Measurements from ENCODE around the gene SREBF1. TPM values are rescaled to one million over a fixed set of nuclear protein-coding genes. Genes with fewer than 3 reads are reported as not detected.

The SREBF1 gene
- total and polyA plus RNA-seq, 2 of the 4 experiments (the other 2 are of a cell fraction) = 3.4 to 20.4 TPM

- Histone ChIP-seq H2AK5ac (ENCODE audit: low read depth, low read length) (no peak overlapping the region), H3K4me2 (ENCODE audit: low read depth, low read length) (no peak overlapping the region), H3K23ac (ENCODE audit: low read depth, low read length) (no peak overlapping the region), H2BK120ac (ENCODE audit: low read depth, low read length) (no peak overlapping the region), H2AK9ac (replicated peaks; ENCODE audit: low read depth, low read length, poor library complexity) (no peak overlapping the region), H2BK15ac (ENCODE audit: low read depth, low read length) (no peak overlapping the region), H2AFZ (replicated peaks; ENCODE audit: low read length, poor library complexity) (no peak overlapping the region), H3K4me1 (ENCODE audit: control insufficient read depth, insufficient read depth, low read length) (peaks cover 31% of the 10 kb centered on the region), H4K5ac (ENCODE audit: low read depth, low read length) (no peak overlapping the region), H3K27ac (ENCODE audit: insufficient read depth, low read length) (no peak overlapping the region), H3K36me3 (ENCODE audit: control insufficient read depth, insufficient read depth, low read length) (no peaks in the 10 kb centered on the region; the same call in 1 of the 2 replicates), H3K79me1 (ENCODE audit: low read depth in 1 of 2, low read length in 2 of 2) (peaks cover 20 to 93% of the 10 kb centered on the region in 2 experiments), H3K18ac (ENCODE audit: low read depth, low read length) (no peak overlapping the region), H4K8ac (ENCODE audit: low read depth in 2 of 2, low read length in 2 of 2) (no peak overlapping the region), H3K27me3 (ENCODE audit: control insufficient read depth, insufficient read depth, low read length) (no peaks in the 10 kb centered on the region), H3K14ac (replicated peaks; ENCODE audit: low read depth, low read length) (no peak overlapping the region), H3K4ac (ENCODE audit: low read depth, low read length) (no peak overlapping the region), H3K9ac (ENCODE audit: low read depth, low read length) (no peak overlapping the region), H3K9me3 (ENCODE audit: control insufficient read depth, insufficient read depth, low read length) (no peaks in the 10 kb centered on the region), H3K9me1 (ENCODE audit: insufficient read depth, low read length) (peaks cover 10% of the 10 kb centered on the region; the same call in 1 of the 2 replicates), H2BK5ac (ENCODE audit: low read depth, low read length, poor library complexity, severe bottlenecking) (no peak overlapping the region), H2BK20ac (ENCODE audit: low read depth, low read length) (no peak overlapping the region), H3K4me3 (ENCODE audit: insufficient read depth, low read depth, low read length) (no peak overlapping the region), H3K56ac (ENCODE audit: extremely low read depth, insufficient read depth, low read length) (no peak overlapping the region), H4K20me1 (ENCODE audit: insufficient read depth, low read length) (peaks cover 100% of the 10 kb centered on the region), H4K91ac (ENCODE audit: insufficient read depth, low read depth, low read length) (no peak overlapping the region)
- in situ Hi-C loops (cut with MboI; ENCODE audit: low sequenced_read_pairs) (no loop called here), intact Hi-C loops (cut with micrococcal nuclease) (loop anchor here (10.0 kb wide), 1 partner anchor 103 kb away; the partner anchor contains the start of gene RAI1), dilution Hi-C loops (cut with HindIII; ENCODE audit: low sequenced_read_pairs, unreplicated experiment) (no loop called here)
- TF ChIP-seq RFX5 (IDR thresholded peaks at IDR 0.05; ENCODE audit: low read depth, low read length) = no peak
- TF ChIP-seq SMC3 (IDR thresholded peaks at IDR 0.05; ENCODE audit: low read depth, low read length) = no peak
- TF ChIP-seq RCOR1 (IDR thresholded peaks at IDR 0.05; ENCODE audit: insufficient replicate concordance, low read length) = no peak
- no peak for TF ChIP-seq FOS (IDR thresholded peaks at IDR 0.05; ENCODE audit: low read depth, low read length)
- TF ChIP-seq, protein P1, sequence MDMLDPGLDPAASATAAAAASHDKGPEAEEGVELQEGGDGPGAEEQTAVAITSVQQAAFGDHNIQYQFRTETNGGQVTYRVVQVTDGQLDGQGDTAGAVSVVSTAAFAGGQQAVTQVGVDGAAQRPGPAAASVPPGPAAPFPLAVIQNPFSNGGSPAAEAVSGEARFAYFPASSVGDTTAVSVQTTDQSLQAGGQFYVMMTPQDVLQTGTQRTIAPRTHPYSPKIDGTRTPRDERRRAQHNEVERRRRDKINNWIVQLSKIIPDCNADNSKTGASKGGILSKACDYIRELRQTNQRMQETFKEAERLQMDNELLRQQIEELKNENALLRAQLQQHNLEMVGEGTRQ (IDR thresholded peaks at IDR 0.05; ENCODE audit: low read depth, low read length) = no peak
- no peak for TF ChIP-seq CHD1 (IDR thresholded peaks at IDR 0.05; ENCODE audit: low read depth, low read length)
- TF ChIP-seq POLR2A (IDR thresholded peaks at IDR 0.05; ENCODE audit: low read depth, low read length) = no peak
- no peak for TF ChIP-seq NFE2L2 (IDR thresholded peaks at IDR 0.05; ENCODE audit: low read depth, low read length)
- TF ChIP-seq BHLHE40 (IDR thresholded peaks at IDR 0.05; ENCODE audit: low read depth, low read length) = no peak
- TF ChIP-seq RAD21 (IDR thresholded peaks at IDR 0.05; ENCODE audit: low read length) = no peak
- TF ChIP-seq, protein P2, sequence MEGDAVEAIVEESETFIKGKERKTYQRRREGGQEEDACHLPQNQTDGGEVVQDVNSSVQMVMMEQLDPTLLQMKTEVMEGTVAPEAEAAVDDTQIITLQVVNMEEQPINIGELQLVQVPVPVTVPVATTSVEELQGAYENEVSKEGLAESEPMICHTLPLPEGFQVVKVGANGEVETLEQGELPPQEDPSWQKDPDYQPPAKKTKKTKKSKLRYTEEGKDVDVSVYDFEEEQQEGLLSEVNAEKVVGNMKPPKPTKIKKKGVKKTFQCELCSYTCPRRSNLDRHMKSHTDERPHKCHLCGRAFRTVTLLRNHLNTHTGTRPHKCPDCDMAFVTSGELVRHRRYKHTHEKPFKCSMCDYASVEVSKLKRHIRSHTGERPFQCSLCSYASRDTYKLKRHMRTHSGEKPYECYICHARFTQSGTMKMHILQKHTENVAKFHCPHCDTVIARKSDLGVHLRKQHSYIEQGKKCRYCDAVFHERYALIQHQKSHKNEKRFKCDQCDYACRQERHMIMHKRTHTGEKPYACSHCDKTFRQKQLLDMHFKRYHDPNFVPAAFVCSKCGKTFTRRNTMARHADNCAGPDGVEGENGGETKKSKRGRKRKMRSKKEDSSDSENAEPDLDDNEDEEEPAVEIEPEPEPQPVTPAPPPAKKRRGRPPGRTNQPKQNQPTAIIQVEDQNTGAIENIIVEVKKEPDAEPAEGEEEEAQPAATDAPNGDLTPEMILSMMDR (conservative IDR thresholded peaks at IDR 0.05; ENCODE audit: low read depth, low read length) = no peak
- no peak for TF ChIP-seq ELK1 (IDR thresholded peaks at IDR 0.05; ENCODE audit: borderline replicate concordance, low read depth, low read length)
- no peak for TF ChIP-seq MAFK (IDR thresholded peaks at IDR 0.05; ENCODE audit: low read depth, low read length)
- TF ChIP-seq MXI1 (IDR thresholded peaks at IDR 0.05; ENCODE audit: borderline replicate concordance, low read depth, low read length) = no peak
- no peak for TF ChIP-seq MAZ (IDR thresholded peaks at IDR 0.05; ENCODE audit: borderline replicate concordance, low read depth, low read length)
- no peak for TF ChIP-seq CEBPB (IDR thresholded peaks at IDR 0.05; ENCODE audit: low read depth, low read length)
- POLR2A ChIA-PET (ENCODE audit: unreplicated experiment) = no interaction called here
- BruUV-seq (replicated peaks) = no TSS peak
- CTCF ChIA-PET = no interaction called here
- no CpG with 5 or more reads among the region's 7 CpGs for WGBS, 2 experiments (ENCODE audit: extremely low coverage in 2 of 2, insufficient read length in 1 of 2)
- no peak for ATAC-seq (ENCODE audit: low read depth)
- no peak for DNase-seq
Measured at GRCh38 chr17:17787568-17787967, 49.2 kb downstream of the SREBF1 start.

Data from IMR-90 (cell line).